Gastroesophageal sphincter (tissue), 3 donors: Measurements from ENCODE around the gene ZEB1.

ENCODE experiments used
- EP300 ChIP-seq: sonication (generic); formaldehyde crosslinking; IDR thresholded peaks from one replicate; pipeline ENCODE4 v1.6.1; 2017; ENCODE audit warnings: antibody characterized with exemption, mild to moderate bottlenecking
- POLR2A ChIP-seq, 2 donors: fragments of 450-650 bp; IDR thresholded peaks; one replicate each; pipeline ENCODE4 v1.6.1; 2017; ENCODE audit warnings: antibody characterized with exemption in 2 of 2, mild to moderate bottlenecking in 2 of 2, moderate library complexity in 1 of 2
- POLR2AphosphoS5 ChIP-seq: sonication (generic); formaldehyde crosslinking; IDR thresholded peaks from one replicate; pipeline ENCODE4 v1.6.1; 2017; ENCODE audit warnings: antibody characterized with exemption
- TF ChIP-seq, protein P1 (sequence below), 4 experiments: fragments of 200-600 bp in 2 of 4; fragments of 450-650 bp in 2 of 4; sonication (generic) in 1 of 4; IDR thresholded peaks; one replicate each; pipeline ENCODE4 v1.5.1; 2017 to 2019; ENCODE audit warnings: antibody characterized with exemption in 4 of 4, mild to moderate bottlenecking in 2 of 4, moderate library complexity in 2 of 4

DNA sequence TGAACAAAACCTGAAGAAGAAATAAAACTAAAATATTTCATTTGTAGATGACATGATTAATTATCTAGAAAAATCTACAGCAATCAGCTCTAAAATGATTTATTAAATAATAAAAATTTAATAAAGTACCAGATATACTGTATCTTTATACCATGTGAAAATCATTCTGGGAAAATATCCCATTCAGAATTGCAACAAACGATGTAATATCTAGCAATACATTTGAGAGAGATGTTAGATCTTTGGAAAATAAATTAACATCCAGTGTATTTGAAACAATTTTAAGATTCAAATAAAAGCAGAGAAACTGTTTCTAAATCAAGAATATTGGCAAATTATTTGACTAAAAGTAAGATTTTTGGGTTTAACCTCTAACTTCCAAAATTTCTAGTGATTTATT is 62.2 kb downstream of the ZEB1 start:
- TF ChIP-seq POLR2A (IDR thresholded peaks at IDR 0.05) = no peak
- TF ChIP-seq, protein P1, sequence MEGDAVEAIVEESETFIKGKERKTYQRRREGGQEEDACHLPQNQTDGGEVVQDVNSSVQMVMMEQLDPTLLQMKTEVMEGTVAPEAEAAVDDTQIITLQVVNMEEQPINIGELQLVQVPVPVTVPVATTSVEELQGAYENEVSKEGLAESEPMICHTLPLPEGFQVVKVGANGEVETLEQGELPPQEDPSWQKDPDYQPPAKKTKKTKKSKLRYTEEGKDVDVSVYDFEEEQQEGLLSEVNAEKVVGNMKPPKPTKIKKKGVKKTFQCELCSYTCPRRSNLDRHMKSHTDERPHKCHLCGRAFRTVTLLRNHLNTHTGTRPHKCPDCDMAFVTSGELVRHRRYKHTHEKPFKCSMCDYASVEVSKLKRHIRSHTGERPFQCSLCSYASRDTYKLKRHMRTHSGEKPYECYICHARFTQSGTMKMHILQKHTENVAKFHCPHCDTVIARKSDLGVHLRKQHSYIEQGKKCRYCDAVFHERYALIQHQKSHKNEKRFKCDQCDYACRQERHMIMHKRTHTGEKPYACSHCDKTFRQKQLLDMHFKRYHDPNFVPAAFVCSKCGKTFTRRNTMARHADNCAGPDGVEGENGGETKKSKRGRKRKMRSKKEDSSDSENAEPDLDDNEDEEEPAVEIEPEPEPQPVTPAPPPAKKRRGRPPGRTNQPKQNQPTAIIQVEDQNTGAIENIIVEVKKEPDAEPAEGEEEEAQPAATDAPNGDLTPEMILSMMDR (IDR thresholded peaks at IDR 0.05) = no peak
- TF ChIP-seq EP300 = no peak
- TF ChIP-seq POLR2AphosphoS5 = no peak
